Neural progenitor cell (in vitro differentiated cells): Measurements from ENCODE around the gene METTL9. TPM values are rescaled to one million over a fixed set of nuclear protein-coding genes. Genes with fewer than 3 reads are reported as not detected.
"Not testable (repeated sequence)": the region's sequence is repeated elsewhere in the genome, so short reads cannot be mapped to it uniquely, and the experiment has no call there.

ENCODE experiments used
- DNase-seq: peaks from one replicate; pipeline ENCODE4 v3.0.0-alpha.2; 2016; ENCODE audit warnings: low spot score
- H2AFZ ChIP-seq: fragments of 200-600 bp; sonication (generic); replicated peaks from 2 replicates; pipeline ENCODE4 v1.6.1; 2016; ENCODE audit warnings: antibody characterized with exemption
- H3F3A ChIP-seq: fragments of 200-600 bp; sonication (generic); 2 replicates; pipeline ENCODE4 v1.6.1; 2016; ENCODE audit warnings: antibody characterized with exemption, low read depth
- H3K27ac ChIP-seq: fragments of 200-600 bp; sonication (generic); 2 replicates; pipeline ENCODE4 v1.5.1; 2016; ENCODE audit warnings: mild to moderate bottlenecking
- H3K27me3 ChIP-seq: fragments of 200-600 bp; sonication (generic); 2 replicates; pipeline ENCODE4 v1.6.1; 2016; ENCODE audit warnings: mild to moderate bottlenecking, moderate library complexity
- H3K36me3 ChIP-seq: fragments of 200-600 bp; sonication (generic); 2 replicates; pipeline ENCODE4 v1.5.1; 2016
- H3K4me1 ChIP-seq: fragments of 200-600 bp; sonication (generic); 2 replicates; pipeline ENCODE4 v1.6.1; 2016; ENCODE audit warnings: mixed run types
- H3K4me2 ChIP-seq: fragments of 200-600 bp; sonication (generic); 2 replicates; pipeline ENCODE4 v1.6.1; 2016
- H3K4me3 ChIP-seq: fragments of 200-600 bp; sonication (generic); 2 replicates; pipeline ENCODE4 v1.5.1; 2016
- H3K79me2 ChIP-seq: fragments of 200-600 bp; sonication (generic); 2 replicates; pipeline ENCODE4 v1.6.1; 2016; ENCODE audit warnings: low read depth
- H3K9ac ChIP-seq: fragments of 200-600 bp; sonication (generic); 2 replicates; pipeline ENCODE4 v1.6.1; 2016
- H3K9me3 ChIP-seq: fragments of 200-600 bp; sonication (generic); 2 replicates; pipeline ENCODE4 v1.5.1; 2016; ENCODE audit warnings: low read depth
- H4K20me1 ChIP-seq: fragments of 200-600 bp; sonication (generic); 2 replicates; pipeline ENCODE4 v1.6.1; 2016; ENCODE audit warnings: low read depth
- H3K27ac Mint-ChIP-seq: 3 replicates; pipeline ENCODE4 v1.8.0; 2021; ENCODE audit warnings: mixed read lengths
- H3K27me3 Mint-ChIP-seq: 2 replicates; pipeline ENCODE4 v1.8.0; 2022; ENCODE audit warnings: low read depth, mild to moderate bottlenecking, inconsistent platforms, moderate library complexity, mixed read lengths; ENCODE audit not compliant: insufficient read depth
- H3K36me3 Mint-ChIP-seq: 3 replicates; pipeline ENCODE4 v1.8.0; 2021; ENCODE audit warnings: mixed read lengths
- H3K4me1 Mint-ChIP-seq: 3 replicates; pipeline ENCODE4 v1.8.0; 2021; ENCODE audit warnings: mixed read lengths
- H3K4me3 Mint-ChIP-seq: 3 replicates; pipeline ENCODE4 v1.8.0; 2021; ENCODE audit warnings: mild to moderate bottlenecking, moderate library complexity, mixed read lengths
- H3K9me3 Mint-ChIP-seq: 3 replicates; pipeline ENCODE4 v1.8.0; 2020; ENCODE audit warnings: mixed read lengths
- CTCF ChIP-seq: fragments of 200-600 bp; sonication (generic); IDR thresholded peaks from 2 replicates; pipeline ENCODE4 v1.5.1; 2017; ENCODE audit warnings: antibody characterized with exemption, mild to moderate bottlenecking
- EZH2 ChIP-seq: fragments of 200-600 bp; sonication (generic); IDR thresholded peaks from 2 replicates; pipeline ENCODE4 v1.6.1; 2017; ENCODE audit warnings: antibody characterized with exemption, mild to moderate bottlenecking, moderate library complexity
- EZH2phosphoT487 ChIP-seq: fragments of 200-600 bp; sonication (generic); IDR thresholded peaks from 2 replicates; pipeline ENCODE4 v1.6.1; 2017; ENCODE audit warnings: antibody characterized with exemption
- total RNA-seq: library from RNA; depleted of rRNA; stranded (reverse); fragments of >200 nt; gene quantifications from 2 replicates; pipeline ENCODE4 v1.2.3, GENCODE V29; 2015; ENCODE audit warnings: low replicate concordance

The METTL9 gene
- total RNA-seq, 1 donor from 2014 or later: 329 TPM

GRCh38 chr16:21689107-21689506, 89.7 kb downstream of the METTL9 start:
- no peak overlapping the region for H3K4me3 ChIP-seq
- no peaks in the 10 kb centered on the region for H3K36me3 ChIP-seq
- no peaks in the 10 kb centered on the region for H3K9me3 Mint-ChIP-seq
- peaks cover 9% of the 10 kb centered on the region for H3K27me3 Mint-ChIP-seq
- no peaks in the 10 kb centered on the region for H3K9me3 ChIP-seq
- DNase-seq: no peak
- no peak overlapping the region for H3K27ac Mint-ChIP-seq
- peaks cover 6% of the 10 kb centered on the region for H4K20me1 ChIP-seq
- no peaks in the 10 kb centered on the region for H3K79me2 ChIP-seq
- no peaks in the 10 kb centered on the region for H3F3A ChIP-seq
- H3K4me1 ChIP-seq: no peaks in the 10 kb centered on the region
- H3K4me1 Mint-ChIP-seq: no peaks in the 10 kb centered on the region
- no peak overlapping the region for H2AFZ ChIP-seq
- H3K9ac ChIP-seq: no peak overlapping the region
- H3K4me2 ChIP-seq: no peak overlapping the region
- H3K27ac ChIP-seq: no peak overlapping the region
- H3K36me3 Mint-ChIP-seq: no peaks in the 10 kb centered on the region
- no peak overlapping the region for H3K4me3 Mint-ChIP-seq
- no peaks in the 10 kb centered on the region for H3K27me3 ChIP-seq
- TF ChIP-seq EZH2phosphoT487 (no peak), CTCF (no peak), EZH2 (no peak)

GRCh38 chr16:21690967-21691366, 91.6 kb downstream of the METTL9 start:
- not testable (repeated sequence) for H3K9ac ChIP-seq, H3F3A ChIP-seq, H4K20me1 ChIP-seq, H3K36me3 Mint-ChIP-seq, H3K27ac ChIP-seq, H3K9me3 Mint-ChIP-seq, H3K4me1 Mint-ChIP-seq, H3K9me3 ChIP-seq, DNase-seq, H3K27me3 ChIP-seq, H3K4me2 ChIP-seq, H2AFZ ChIP-seq, H3K4me3 Mint-ChIP-seq, H3K27ac Mint-ChIP-seq, H3K36me3 ChIP-seq, H3K27me3 Mint-ChIP-seq, H3K79me2 ChIP-seq, H3K4me1 ChIP-seq, H3K4me3 ChIP-seq

DNA sequence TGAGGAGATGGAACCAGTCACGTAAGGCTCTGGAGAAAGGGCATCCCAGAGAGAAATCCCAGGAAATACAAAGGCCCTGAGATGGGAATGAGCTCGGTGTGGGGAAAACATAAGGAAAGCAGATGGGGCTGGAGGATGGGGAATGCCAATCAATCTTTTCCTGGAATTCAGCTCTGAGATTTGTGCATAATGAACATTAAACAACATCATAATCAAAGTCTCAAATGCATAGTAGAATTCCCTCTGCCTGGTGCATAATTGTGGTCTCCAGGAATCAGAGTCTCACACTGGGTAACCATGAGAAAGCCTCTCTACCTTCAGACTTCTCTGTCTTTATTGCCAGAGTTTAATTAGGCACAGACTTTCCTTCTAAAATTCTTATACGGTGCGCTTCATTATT, 95.2 kb downstream of the METTL9 start:
- Mint-ChIP-seq H3K27ac (no peak overlapping the region), H3K4me1 (no peaks in the 10 kb centered on the region), H3K27me3 (peaks cover 3% of the 10 kb centered on the region), H3K9me3 (no peaks in the 10 kb centered on the region), H3K4me3 (no peak overlapping the region), H3K36me3 (no peaks in the 10 kb centered on the region)
- no peak for DNase-seq
- no peak overlapping the region for H3K27ac ChIP-seq
- H3K4me1 ChIP-seq: no peaks in the 10 kb centered on the region
- no peaks in the 10 kb centered on the region for H4K20me1 ChIP-seq
- no peaks in the 10 kb centered on the region for H3K9me3 ChIP-seq
- no peaks in the 10 kb centered on the region for H3K27me3 ChIP-seq
- no peaks in the 10 kb centered on the region for H3K36me3 ChIP-seq
- H3K79me2 ChIP-seq: no peaks in the 10 kb centered on the region
- H3F3A ChIP-seq: no peaks in the 10 kb centered on the region
- no peak overlapping the region for H2AFZ ChIP-seq
- H3K4me2 ChIP-seq: no peak overlapping the region
- no peak overlapping the region for H3K4me3 ChIP-seq
- no peak overlapping the region for H3K9ac ChIP-seq
- TF ChIP-seq EZH2phosphoT487 (no peak), CTCF (no peak), EZH2 (no peak)

DNA sequence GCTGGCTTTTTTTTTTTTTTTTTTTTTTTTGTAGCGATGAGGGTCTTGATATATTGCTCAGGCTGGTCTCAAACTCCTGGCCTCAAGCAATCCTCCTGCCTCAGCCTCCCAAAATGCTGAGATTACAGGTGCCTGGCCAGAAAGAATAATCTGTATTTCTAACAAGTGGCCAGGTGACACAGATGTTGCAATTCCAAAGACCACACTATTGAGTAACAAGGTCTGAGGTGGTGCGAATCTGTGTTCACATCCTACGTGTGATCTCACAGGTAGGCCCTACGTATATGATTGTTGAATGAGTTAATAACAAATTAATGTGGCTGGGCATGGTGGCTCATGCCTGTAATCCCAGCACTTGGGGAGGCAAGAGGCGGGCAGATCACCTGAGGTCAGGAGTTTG, 97.7 kb downstream of the METTL9 start:
- H3K79me2 ChIP-seq: no peaks in the 10 kb centered on the region
- H3K27ac ChIP-seq: no peak overlapping the region
- H2AFZ ChIP-seq: no peak overlapping the region
- H3K27ac Mint-ChIP-seq: no peak overlapping the region
- no peak for DNase-seq
- TF ChIP-seq EZH2 (no peak), EZH2phosphoT487 (no peak), CTCF (no peak)
- H3K4me3 ChIP-seq: no peak overlapping the region
- H3K27me3 ChIP-seq: no peaks in the 10 kb centered on the region
- H3K4me3 Mint-ChIP-seq: no peak overlapping the region
- no peaks in the 10 kb centered on the region for H3K4me1 Mint-ChIP-seq
- no peaks in the 10 kb centered on the region for H4K20me1 ChIP-seq
- no peaks in the 10 kb centered on the region for H3K36me3 ChIP-seq
- no peaks in the 10 kb centered on the region for H3K36me3 Mint-ChIP-seq
- peaks cover 2% of the 10 kb centered on the region for H3K27me3 Mint-ChIP-seq
- H3F3A ChIP-seq: no peaks in the 10 kb centered on the region
- H3K9me3 Mint-ChIP-seq: no peaks in the 10 kb centered on the region
- no peaks in the 10 kb centered on the region for H3K4me1 ChIP-seq
- no peak overlapping the region for H3K4me2 ChIP-seq
- no peaks in the 10 kb centered on the region for H3K9me3 ChIP-seq
- H3K9ac ChIP-seq: no peak overlapping the region
